ENCODE results near the gene JOSD1. TPM values are rescaled to one million over a fixed set of nuclear protein-coding genes. Genes with fewer than 3 reads are reported as not detected.

JOSD1 gene
- total and polyA plus RNA-seq, 2 donors (not counting 3 experiments of a cell fraction or from before 2014, with no cell fraction given) = 61.7 to 73.1 TPM

GRCh38 chr22:38709306-38709705 lies 8.6 kb upstream of the JOSD1 start:
- CTCF ChIA-PET = interaction anchor here (0.9 kb wide), 1 partner anchor 16 kb away, joined by 3 read pairs; no protein-coding TSS in a partner anchor
- no peaks in the 10 kb centered on the region for H3K9me1 ChIP-seq (replicated peaks; ENCODE audit: control insufficient read depth, extremely low read depth, insufficient read depth, low read length)
- intact Hi-C loops (cut with micrococcal nuclease) = loop anchor here (10.0 kb wide), 1 partner anchor 205 kb away; the partner anchor contains the start of gene DDX17
- H3K27me3 ChIP-seq (ENCODE audit: control insufficient read depth in 2 of 2, insufficient read depth in 2 of 2, low read length in 2 of 2) = no peaks in the 10 kb centered on the region
- peaks cover 79% of the 10 kb centered on the region for H3K79me2 ChIP-seq (ENCODE audit: control insufficient read depth, insufficient read depth, low read length)
- peaks cover 28% of the 10 kb centered on the region for H3K4me1 ChIP-seq (ENCODE audit: control insufficient read depth, extremely low read depth, insufficient read depth, low read length)
- no TSS peak for BruUV-seq (replicated peaks)
- TF ChIP-seq EZH2 (IDR thresholded peaks at IDR 0.05; ENCODE audit: borderline replicate concordance, low read depth, low read length, severe bottlenecking) (no peak), MYC (IDR thresholded peaks at IDR 0.05; ENCODE audit: low read depth, low read length) (no peak), GATA2 (IDR thresholded peaks at IDR 0.05; ENCODE audit: insufficient read depth, insufficient read length, low read depth, low read length) (no peak)
- no peak overlapping the region for H3K27ac ChIP-seq (ENCODE audit: insufficient read depth, low read depth, low read length)
- H3K36me3 ChIP-seq (ENCODE audit: control insufficient read depth in 2 of 2, extremely low read depth in 1 of 2, insufficient read depth in 2 of 2, low read length in 2 of 2) = peaks cover 0 to 3% of the 10 kb centered on the region in 2 experiments
- no peak overlapping the region for H2AFZ ChIP-seq (ENCODE audit: low read depth, low read length)
- peak; percentile 24 for DNase-seq (ENCODE audit: low read depth, low spot score)
- no peaks in the 10 kb centered on the region for H3K9me3 ChIP-seq (replicated peaks; ENCODE audit: control insufficient read depth, insufficient read depth, low read length)
- dilution Hi-C loops (cut with MboI; ENCODE audit: extremely low pct_ligation_motif_present, low sequenced_read_pairs) = no loop called here
- H3K4me2 ChIP-seq (ENCODE audit: insufficient read depth, low read length) = no peak overlapping the region
- no peak overlapping the region for H3K4me3 ChIP-seq (replicated peaks in 1 of 3; ENCODE audit: insufficient read depth in 1 of 3, low read depth in 1 of 3, low read length in 3 of 3)
- H4K20me1 ChIP-seq (replicated peaks; ENCODE audit: control insufficient read depth, extremely low read depth, insufficient read depth, low read length) = peaks cover 7% of the 10 kb centered on the region
- FAIRE-seq = no peak
- POLR2A ChIA-PET = no interaction called here
- no peak overlapping the region for H3K9ac ChIP-seq (replicated peaks; ENCODE audit: extremely low read depth, insufficient read depth, low read length)

GRCh38 chr22:38707984-38708383 lies 7.2 kb upstream of the JOSD1 start:
- H3K27ac ChIP-seq (ENCODE audit: insufficient read depth, low read depth, low read length) = no peak overlapping the region
- peaks cover 0 to 3% of the 10 kb centered on the region in 2 experiments for H3K36me3 ChIP-seq (ENCODE audit: control insufficient read depth in 2 of 2, extremely low read depth in 1 of 2, insufficient read depth in 2 of 2, low read length in 2 of 2)
- H3K27me3 ChIP-seq (ENCODE audit: control insufficient read depth in 2 of 2, insufficient read depth in 2 of 2, low read length in 2 of 2) = no peaks in the 10 kb centered on the region
- CTCF ChIA-PET = interaction anchor here (1.7 to 3.3 kb wide), 2 partner anchors 10 kb away, joined by 11 to 19 read pairs; no protein-coding TSS in a partner anchor
- H3K9ac ChIP-seq (replicated peaks; ENCODE audit: extremely low read depth, insufficient read depth, low read length) = no peak overlapping the region
- H4K20me1 ChIP-seq (replicated peaks; ENCODE audit: control insufficient read depth, extremely low read depth, insufficient read depth, low read length) = peaks cover 7% of the 10 kb centered on the region
- BruUV-seq (replicated peaks) = no TSS peak
- H3K4me3 ChIP-seq (replicated peaks in 1 of 3; ENCODE audit: insufficient read depth in 1 of 3, low read depth in 1 of 3, low read length in 3 of 3) = no peak overlapping the region
- dilution Hi-C loops (cut with MboI; ENCODE audit: extremely low pct_ligation_motif_present, low sequenced_read_pairs) (no loop called here), intact Hi-C loops (cut with micrococcal nuclease) (loop anchor here (10.0 kb wide), 1 partner anchor 203 kb away; the partner anchor contains the start of gene DDX17)
- H2AFZ ChIP-seq (ENCODE audit: low read depth, low read length) = no peak overlapping the region
- TF ChIP-seq EZH2 (IDR thresholded peaks at IDR 0.05; ENCODE audit: borderline replicate concordance, low read depth, low read length, severe bottlenecking) (no peak), MAX (IDR thresholded peaks at IDR 0.05; ENCODE audit: insufficient read depth, insufficient read length) (no peak)
- no peaks in the 10 kb centered on the region for H3K9me3 ChIP-seq (replicated peaks; ENCODE audit: control insufficient read depth, insufficient read depth, low read length)
- POLR2A ChIA-PET = no interaction called here
- DNase-seq (ENCODE audit: low read depth, low spot score) (no peak), FAIRE-seq (no peak)
- H3K9me1 ChIP-seq (replicated peaks; ENCODE audit: control insufficient read depth, extremely low read depth, insufficient read depth, low read length) = no peaks in the 10 kb centered on the region
- H3K79me2 ChIP-seq (ENCODE audit: control insufficient read depth, insufficient read depth, low read length) = peaks cover 68% of the 10 kb centered on the region
- H3K4me1 ChIP-seq (ENCODE audit: control insufficient read depth, extremely low read depth, insufficient read depth, low read length) = peaks cover 28% of the 10 kb centered on the region
- H3K4me2 ChIP-seq (ENCODE audit: insufficient read depth, low read length) = peak overlapping the region; percentile 97
